ENCODE measurements around the gene IL17C. TPM values are rescaled to one million over a fixed set of nuclear protein-coding genes. Genes with fewer than 3 reads are reported as not detected.
A peak's percentile ranks its signal among the peaks of the same experiment; 100 is the strongest.

The IL17C gene
- total and polyA plus RNA-seq, 8 donors = not detected

DNA sequence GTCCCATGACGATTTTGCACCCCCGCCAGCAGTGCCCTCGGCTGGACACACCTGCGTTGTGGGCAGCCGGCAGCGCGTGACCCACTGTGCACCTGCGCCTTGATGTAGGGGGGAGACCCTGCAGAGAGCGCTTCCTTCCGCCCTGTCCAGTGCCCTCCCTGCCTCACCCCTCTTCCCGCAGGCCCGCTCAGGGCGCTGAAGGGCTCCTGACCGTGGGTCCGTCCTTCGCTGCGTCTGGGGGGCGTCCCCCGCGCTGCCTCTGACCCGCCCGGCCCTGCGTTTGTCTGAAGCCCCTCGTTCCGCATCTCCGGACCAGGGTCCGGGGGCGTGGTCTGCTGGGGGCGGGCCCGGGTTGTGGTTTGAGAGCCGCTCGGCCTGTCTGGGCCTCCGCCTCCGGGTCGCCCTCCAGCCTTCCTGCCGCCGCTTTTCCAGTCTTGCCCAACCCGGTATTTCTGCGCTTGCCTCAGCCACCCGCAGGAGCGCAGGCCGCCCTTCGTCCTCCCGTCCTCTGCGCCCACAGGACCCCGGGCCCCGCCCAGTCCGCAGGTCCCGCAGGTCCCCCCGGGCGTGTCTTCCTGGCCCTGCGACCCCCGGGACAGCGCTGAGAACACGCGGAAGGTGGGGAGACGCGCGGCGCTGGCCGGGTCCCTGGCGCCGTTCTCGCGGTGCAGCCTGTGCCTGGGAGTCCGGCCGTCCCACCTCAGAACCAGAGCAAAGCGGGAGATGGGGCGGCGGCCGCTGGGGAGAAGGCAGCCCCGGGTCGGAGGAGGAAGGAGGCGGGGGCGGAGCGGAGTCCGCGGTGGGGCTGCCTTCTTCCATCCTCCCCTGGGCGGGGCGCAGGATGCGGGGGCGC lies 4.0 kb upstream of the IL17C start:
- H3K27me3 ChIP-seq = peaks cover 17 to 40% of the 10 kb centered on the region in 2 donors
- no peaks in the 10 kb centered on the region for H3K9me3 ChIP-seq
- intact Hi-C loops (cut with DNase I) = no loop called here
- H3K36me3 ChIP-seq = peaks cover 0 to 41% of the 10 kb centered on the region in 2 donors
- peak overlapping the region in 1 of 2 donors; percentile 90 for H3K27ac ChIP-seq
- ATAC-seq (peak; percentile 54), DNase-seq (peak in 2 of 4 donors; percentile 62 to 94)
- TF ChIP-seq CTCF (IDR thresholded peaks at IDR 0.05) = no peak
- H3K4me1 ChIP-seq = peaks cover 6 to 42% of the 10 kb centered on the region in 2 donors
- H3K4me3 ChIP-seq = peak overlapping the region; percentile 22 to 52

GRCh38 chr16:88634994-88635670 lies 3.2 kb upstream of the IL17C start:
- H3K36me3 ChIP-seq = peaks cover 0 to 33% of the 10 kb centered on the region in 2 donors
- intact Hi-C loops (cut with DNase I) = no loop called here
- ATAC-seq = no peak
- no peaks in the 10 kb centered on the region for H3K9me3 ChIP-seq
- peaks cover 25 to 48% of the 10 kb centered on the region in 2 donors for H3K27me3 ChIP-seq
- H3K27ac ChIP-seq = peak overlapping the region in 1 of 2 donors; percentile 90
- TF ChIP-seq CTCF (IDR thresholded peaks at IDR 0.05) = no peak
- no peak for DNase-seq
- peaks cover 6 to 49% of the 10 kb centered on the region in 2 donors for H3K4me1 ChIP-seq
- peak overlapping the region; percentile 22 to 52 for H3K4me3 ChIP-seq

DNA sequence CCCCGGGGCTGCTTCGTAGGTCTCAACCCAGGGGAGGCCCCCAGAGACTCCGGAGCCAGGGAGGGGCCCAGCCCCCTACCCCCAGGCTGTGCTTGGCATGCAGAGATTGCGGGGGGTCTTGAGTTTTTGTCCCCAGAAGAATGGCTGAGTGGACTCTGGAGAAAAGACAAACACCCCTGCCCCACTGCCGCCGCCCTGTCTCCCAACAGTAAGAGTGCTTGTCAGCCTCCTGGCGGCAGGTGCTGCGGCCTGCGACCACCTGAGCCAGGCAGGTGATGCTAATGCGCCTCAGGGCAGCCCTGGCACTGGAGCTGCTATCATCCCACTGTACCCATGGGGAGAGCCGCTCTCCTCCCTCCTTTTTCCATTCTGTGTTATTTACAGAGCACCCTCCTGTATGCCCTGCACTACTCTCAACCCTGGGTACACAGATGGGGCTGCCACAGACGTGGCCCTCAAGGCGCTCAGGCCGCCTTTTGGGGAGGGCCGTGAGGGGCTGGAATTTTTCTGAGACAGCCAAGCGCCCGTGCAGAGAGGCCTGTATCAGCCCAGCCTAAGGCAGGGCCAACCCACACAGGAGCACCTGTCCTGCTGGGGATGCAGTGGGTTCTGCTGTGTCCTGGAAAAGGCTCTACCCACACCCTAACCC lies 2.6 kb upstream of the IL17C start:
- ATAC-seq = no peak
- no peak overlapping the region for H3K4me3 ChIP-seq
- no peak for TF ChIP-seq CTCF (IDR thresholded peaks at IDR 0.05)
- intact Hi-C loops (cut with DNase I) = no loop called here
- no peak for DNase-seq
- no peaks in the 10 kb centered on the region for H3K9me3 ChIP-seq
- H3K27ac ChIP-seq = no peak overlapping the region
- peaks cover 31 to 55% of the 10 kb centered on the region in 2 donors for H3K27me3 ChIP-seq
- peaks cover 6 to 50% of the 10 kb centered on the region in 2 donors for H3K4me1 ChIP-seq
- peaks cover 0 to 26% of the 10 kb centered on the region in 2 donors for H3K36me3 ChIP-seq

- intact Hi-C loops (cut with DNase I) = no loop called here
- DNase-seq = no peak
- Histone ChIP-seq H3K27me3 (peaks cover 31 to 61% of the 10 kb centered on the region in 2 donors), H3K4me3 (no peak overlapping the region), H3K27ac (no peak overlapping the region), H3K9me3 (no peaks in the 10 kb centered on the region), H3K4me1 (peaks cover 6 to 57% of the 10 kb centered on the region in 2 donors), H3K36me3 (peaks cover 0 to 17% of the 10 kb centered on the region in 2 donors)
- TF ChIP-seq CTCF (IDR thresholded peaks at IDR 0.05) = no peak
- no peak for ATAC-seq
Measured at GRCh38 chr16:88636488-88637265, 1.7 kb upstream of the IL17C start.
